Natural killer cell (primary cell): ENCODE results near the gene PDE6H. TPM values are rescaled to one million over a fixed set of nuclear protein-coding genes. Genes with fewer than 3 reads are reported as not detected.

Experiments
- ATAC-seq, 3 donors: fragments of 150-1000 bp in 2 of 3; fragments of 200-7000 bp in 1 of 3; cut with Tn5 transposase; 1 replicate in 1 of 3; 2 replicates in 2 of 3; pipeline ENCODE4 v1.10.0; 2021; ENCODE audit warnings: mild to moderate bottlenecking in 2 of 3, moderate library complexity in 2 of 3
- DNase-seq, 2 donors: peaks; one replicate each; pipeline versions ENCODE4 v3.0.0 to v3.0.0-alpha.2; 2013 to 2021; ENCODE audit warnings: mixed read lengths in 1 of 2
- H3K27ac ChIP-seq: one replicate; pipeline ENCODE4 v1.5.1; 2013; ENCODE audit warnings: mild to moderate bottlenecking, low read length
- H3K27me3 ChIP-seq: one replicate; pipeline ENCODE4 v1.6.1; 2013; ENCODE audit warnings: low read length; ENCODE audit not compliant: control insufficient read depth, insufficient read depth
- H3K36me3 ChIP-seq: one replicate; pipeline ENCODE4 v1.6.1; 2013; ENCODE audit warnings: low read length; ENCODE audit not compliant: control insufficient read depth, insufficient read depth
- H3K4me1 ChIP-seq: one replicate; pipeline ENCODE4 v1.6.1; 2013; ENCODE audit warnings: low read length; ENCODE audit not compliant: control insufficient read depth, insufficient read depth
- H3K4me3 ChIP-seq: one replicate; pipeline ENCODE4 v1.5.1; 2013; ENCODE audit warnings: low read length
- H3K9me3 ChIP-seq: one replicate; pipeline ENCODE4 v1.6.1; 2013; ENCODE audit warnings: low read length; ENCODE audit not compliant: control insufficient read depth, insufficient read depth
- H3K27ac Mint-ChIP-seq, 2 donors: one replicate each; pipeline ENCODE4 v1.8.0; 2022; ENCODE audit warnings: mild to moderate bottlenecking in 2 of 2, mixed read lengths in 2 of 2, moderate library complexity in 1 of 2
- H3K27me3 Mint-ChIP-seq, 2 donors: one replicate each; pipeline ENCODE4 v1.8.0; 2022; ENCODE audit warnings: low read depth in 2 of 2, mixed read lengths in 2 of 2
- H3K36me3 Mint-ChIP-seq: one replicate; pipeline ENCODE4 v1.8.0; 2022; ENCODE audit warnings: mixed read lengths
- H3K4me1 Mint-ChIP-seq, 2 donors: one replicate each; pipeline ENCODE4 v1.8.0; 2022; ENCODE audit warnings: mixed read lengths in 2 of 2
- H3K4me3 Mint-ChIP-seq: one replicate; pipeline ENCODE4 v1.8.0; 2022; ENCODE audit warnings: mild to moderate bottlenecking, moderate library complexity, mixed read lengths
- H3K9me3 Mint-ChIP-seq, 2 donors: one replicate each; pipeline ENCODE4 v1.8.0; 2022; ENCODE audit warnings: mixed read lengths in 2 of 2
- CTCF ChIP-seq: fragments of 200-600 bp; IDR thresholded peaks from one replicate; pipeline ENCODE4 v1.8.0; 2022; ENCODE audit warnings: antibody characterized with exemption
- WGBS: methylation state at CpG from one replicate; pipeline ENCODE4 v1.1.7; 2013; ENCODE audit warnings: missing lambda C conversion rate; ENCODE audit not compliant: insufficient coverage; 5-methylcytosine and 5-hydroxymethylcytosine counted together
- intact Hi-C: fragments of 100-400 bp; cut with micrococcal nuclease; formaldehyde crosslinking; loops from one replicate; pipeline ENCODE4 v1.14.2; 2022
- total RNA-seq, 4 donors: library from RNA; stranded (reverse); fragments of 120-200 nt in 1 of 4; gene quantifications; one replicate each; pipeline versions ENCODE4 v1.2.3 to v1.2.4, GENCODE V29; 2013 to 2022

PDE6H gene
- not detected for total RNA-seq
- 0.18 TPM for total RNA-seq (2013)

GRCh38 chr12:14972816-14973215 lies at the start of gene PDE6H:
Gene PDE6H, plus strand, starts transcription at chr12:14973042. Its CDS starts 4,971 bp downstream, at chr12:14978013.
- 100% methylated on average over 2 of the region's 2 CpGs for WGBS
- intact Hi-C loops = no loop called here
- no peaks in the 10 kb centered on the region for H3K36me3 ChIP-seq
- H3K4me1 ChIP-seq = no peaks in the 10 kb centered on the region
- no peak within 1 kb of the TSS for H3K27ac ChIP-seq
- H3K27ac Mint-ChIP-seq = no peak within 1 kb of the TSS
- H3K27me3 ChIP-seq = no peaks in the 10 kb centered on the region
- ATAC-seq (no peak), DNase-seq (no peak)
- peaks cover 4% of the 10 kb centered on the region in 2 donors for H3K4me1 Mint-ChIP-seq
- peaks cover 11 to 36% of the 10 kb centered on the region in 2 donors for H3K27me3 Mint-ChIP-seq
- no peak within 1 kb of the TSS for H3K4me3 Mint-ChIP-seq
- H3K9me3 Mint-ChIP-seq = no peaks in the 10 kb centered on the region
- H3K9me3 ChIP-seq = no peaks in the 10 kb centered on the region
- H3K4me3 ChIP-seq = no peak within 1 kb of the TSS
- no peaks in the 10 kb centered on the region for H3K36me3 Mint-ChIP-seq
- no peak for TF ChIP-seq CTCF

GRCh38 chr12:14923944-14924343 lies 48.9 kb upstream of the PDE6H start:
- H3K9me3 ChIP-seq = no peaks in the 10 kb centered on the region
- H3K4me1 ChIP-seq = peaks cover 4% of the 10 kb centered on the region
- H3K4me3 ChIP-seq = no peak overlapping the region
- peaks cover 11% of the 10 kb centered on the region for H3K36me3 Mint-ChIP-seq
- H3K4me3 Mint-ChIP-seq = no peak overlapping the region
- intact Hi-C loops = no loop called here
- H3K36me3 ChIP-seq = peaks cover 26% of the 10 kb centered on the region
- no peaks in the 10 kb centered on the region for H3K27me3 ChIP-seq
- peaks cover 16 to 20% of the 10 kb centered on the region in 2 donors for H3K4me1 Mint-ChIP-seq
- no peak for TF ChIP-seq CTCF
- no peak overlapping the region for H3K27ac Mint-ChIP-seq
- no peak for DNase-seq
- WGBS = 80% methylated on average over 1 of the region's 2 CpGs
- H3K9me3 Mint-ChIP-seq = no peaks in the 10 kb centered on the region
- no peak overlapping the region for H3K27ac ChIP-seq
- H3K27me3 Mint-ChIP-seq = no peaks in the 10 kb centered on the region
- no peak for ATAC-seq

GRCh38 chr12:14924541-14924940 lies 48.3 kb upstream of the PDE6H start:
- H3K27me3 ChIP-seq = no peaks in the 10 kb centered on the region

More at GRCh38 chr12:14924541-14924940, 48.3 kb upstream of the PDE6H start:
- Histone ChIP-seq H3K4me3 (no peak overlapping the region), H3K36me3 (peaks cover 26% of the 10 kb centered on the region), H3K27ac (no peak overlapping the region), H3K4me1 (peaks cover 4% of the 10 kb centered on the region), H3K9me3 (no peaks in the 10 kb centered on the region)
- ATAC-seq (no peak), DNase-seq (no peak)
- peaks cover 11% of the 10 kb centered on the region for H3K36me3 Mint-ChIP-seq
- peaks cover 16 to 20% of the 10 kb centered on the region in 2 donors for H3K4me1 Mint-ChIP-seq
- H3K9me3 Mint-ChIP-seq = no peaks in the 10 kb centered on the region
- no peaks in the 10 kb centered on the region for H3K27me3 Mint-ChIP-seq
- 94% methylated on average over 3 of the region's 3 CpGs for WGBS
- H3K27ac Mint-ChIP-seq = no peak overlapping the region
- intact Hi-C loops = no loop called here
- TF ChIP-seq CTCF = no peak
- no peak overlapping the region for H3K4me3 Mint-ChIP-seq
